Mucosa of stomach (tissue), 1 donor: ENCODE results near the gene NME7.

Experiments
- H3K27me3 ChIP-seq: one replicate; pipeline ENCODE4 v1.7.0; 2013; ENCODE audit warnings: mild to moderate bottlenecking, low read length; ENCODE audit not compliant: control insufficient read depth, insufficient read depth
- H3K36me3 ChIP-seq: one replicate; pipeline ENCODE4 v1.7.0; 2013; ENCODE audit warnings: low read length; ENCODE audit not compliant: control insufficient read depth, insufficient read depth
- H3K4me1 ChIP-seq: one replicate; pipeline ENCODE4 v1.7.0; 2013; ENCODE audit warnings: mild to moderate bottlenecking, low read length; ENCODE audit not compliant: control insufficient read depth, insufficient read depth
- H3K4me3 ChIP-seq: one replicate; pipeline ENCODE4 v1.7.0; 2013; ENCODE audit warnings: low read length
- H3K9ac ChIP-seq: one replicate; pipeline ENCODE4 v1.7.0; 2013; ENCODE audit warnings: mild to moderate bottlenecking, low read length, moderate library complexity
- H3K9me3 ChIP-seq: one replicate; pipeline ENCODE4 v1.7.0; 2013; ENCODE audit warnings: mild to moderate bottlenecking, low read length, moderate library complexity; ENCODE audit not compliant: control insufficient read depth
- donor health status: Pancreatic carcinoma.

Gene NME7

DNA sequence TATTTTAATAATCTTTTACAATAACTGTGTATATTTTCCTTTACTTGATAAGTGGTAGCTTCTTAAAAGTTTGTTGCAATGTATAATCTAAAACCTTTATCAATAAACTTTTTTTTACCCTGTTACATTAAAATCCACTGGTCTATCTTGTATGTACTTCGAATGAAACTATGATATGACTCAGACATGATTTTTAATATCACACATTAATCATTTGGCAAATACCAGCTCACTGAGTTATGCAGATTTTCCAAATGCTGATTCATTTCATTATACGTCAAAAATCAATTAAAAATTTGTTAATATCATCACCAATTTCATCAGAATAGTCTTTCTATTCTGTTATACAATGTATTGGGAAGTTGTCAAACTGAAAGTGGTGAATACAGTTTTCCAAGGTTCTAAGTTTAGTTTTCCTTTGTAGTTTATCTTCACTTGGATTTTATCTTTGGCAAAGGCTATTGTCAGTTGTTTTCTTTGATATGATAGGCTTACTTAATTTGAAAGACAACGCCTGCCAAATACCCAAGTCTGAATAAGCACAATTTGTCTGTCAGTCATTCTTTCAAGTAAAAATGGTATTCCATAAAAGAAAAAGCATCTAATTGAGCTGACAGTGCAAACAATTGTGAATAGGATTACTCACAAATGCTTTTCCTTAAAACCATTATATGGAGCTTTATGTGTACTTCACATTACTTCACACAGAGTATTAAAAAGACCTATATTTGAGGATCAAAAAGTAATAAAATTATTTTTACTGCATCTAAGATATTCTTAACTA is 127.0 kb downstream of the NME7 start:
- H3K4me1 ChIP-seq: peaks cover 5% of the 10 kb centered on the region
- no peaks in the 10 kb centered on the region for H3K9me3 ChIP-seq
- no peaks in the 10 kb centered on the region for H3K36me3 ChIP-seq
- H3K4me3 ChIP-seq: no peak overlapping the region
- no peak overlapping the region for H3K9ac ChIP-seq
- no peaks in the 10 kb centered on the region for H3K27me3 ChIP-seq

DNA sequence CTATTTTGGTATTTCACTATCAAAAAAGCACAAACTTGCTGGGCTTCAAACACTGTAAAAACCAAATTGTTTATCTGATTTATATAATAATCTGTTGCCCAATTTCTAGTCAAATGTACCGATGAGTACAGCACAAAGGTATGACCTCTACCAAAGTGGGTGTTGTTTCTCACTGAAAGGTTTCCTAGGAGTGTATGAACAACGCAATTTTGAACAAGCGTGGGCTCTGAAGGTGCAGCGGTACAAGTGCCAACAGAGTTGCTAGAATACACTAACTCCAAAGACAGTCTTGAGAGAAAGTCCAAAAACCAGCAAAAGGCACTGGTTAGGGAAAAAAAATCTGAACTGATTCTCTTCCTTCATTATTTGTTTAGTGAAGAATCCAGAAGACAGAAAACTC is 130.7 kb downstream of the NME7 start:
- Histone ChIP-seq H3K4me3 (no peak overlapping the region), H3K9ac (no peak overlapping the region), H3K4me1 (peaks cover 5% of the 10 kb centered on the region), H3K36me3 (no peaks in the 10 kb centered on the region), H3K9me3 (no peaks in the 10 kb centered on the region), H3K27me3 (no peaks in the 10 kb centered on the region)

DNA sequence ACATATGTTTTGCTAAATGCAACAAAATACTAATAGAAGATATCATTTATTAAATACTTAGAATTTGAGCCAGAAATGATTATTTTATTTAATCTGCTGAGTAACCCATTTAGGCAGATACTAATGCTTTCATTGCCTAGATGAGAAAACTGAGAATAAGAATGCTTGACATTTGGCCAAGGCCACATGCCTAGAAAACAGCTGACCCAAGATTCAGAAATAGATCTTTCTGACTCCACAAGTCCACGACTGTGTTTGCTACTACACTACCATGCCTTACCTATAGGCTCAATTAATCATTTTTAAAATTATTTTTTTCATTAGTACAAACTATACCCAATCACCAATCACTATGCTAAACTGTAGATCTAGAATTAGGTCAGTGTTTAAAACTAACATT is 131.5 kb downstream of the NME7 start:
- Histone ChIP-seq H3K4me3 (no peak overlapping the region), H3K9ac (no peak overlapping the region), H3K27me3 (no peaks in the 10 kb centered on the region), H3K36me3 (no peaks in the 10 kb centered on the region), H3K9me3 (no peaks in the 10 kb centered on the region), H3K4me1 (peaks cover 5% of the 10 kb centered on the region)

DNA sequence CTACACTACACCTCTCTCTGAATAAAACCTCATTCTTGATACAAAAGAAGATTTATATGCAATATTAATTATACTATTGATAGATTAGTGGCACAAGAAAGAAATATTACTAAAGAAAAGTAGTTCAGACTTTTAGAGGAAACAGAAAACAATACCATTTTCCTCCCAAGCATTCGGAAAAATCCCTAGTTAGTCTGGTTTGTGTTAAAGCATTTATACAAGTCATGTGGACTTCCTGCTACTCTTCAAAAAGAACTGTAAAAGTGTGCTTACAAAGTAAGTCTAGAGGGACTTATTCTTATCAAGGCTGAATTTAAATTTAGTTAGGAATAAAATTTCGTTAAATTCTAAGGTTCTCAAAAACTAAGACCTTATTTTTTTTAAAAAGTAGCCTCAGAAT is 132.0 kb downstream of the NME7 start:
- Histone ChIP-seq H3K36me3 (no peaks in the 10 kb centered on the region), H3K9me3 (no peaks in the 10 kb centered on the region), H3K27me3 (no peaks in the 10 kb centered on the region), H3K4me3 (no peak overlapping the region), H3K4me1 (no peaks in the 10 kb centered on the region), H3K9ac (no peak overlapping the region)

DNA sequence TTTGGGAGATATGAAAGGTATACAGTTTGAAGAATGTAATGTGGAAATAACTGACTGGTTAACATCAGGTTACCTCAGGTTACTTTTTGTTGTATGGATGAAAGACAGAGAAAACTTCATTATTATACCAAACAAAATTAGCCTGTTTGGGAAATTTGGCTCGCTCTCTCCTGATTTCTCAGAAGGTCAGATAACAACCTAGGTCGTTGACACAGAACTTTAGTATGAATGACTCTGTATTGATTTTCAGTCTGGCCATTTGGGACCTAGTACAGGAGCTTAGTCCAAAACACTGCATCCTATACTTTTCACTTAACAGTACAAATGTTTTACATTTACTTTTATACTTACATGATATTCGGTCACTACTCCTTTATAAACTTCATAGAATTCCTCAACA is 132.8 kb downstream of the NME7 start:
- no peaks in the 10 kb centered on the region for H3K4me1 ChIP-seq
- H3K27me3 ChIP-seq: no peaks in the 10 kb centered on the region
- no peak overlapping the region for H3K4me3 ChIP-seq
- H3K36me3 ChIP-seq: no peaks in the 10 kb centered on the region
- H3K9ac ChIP-seq: no peak overlapping the region
- H3K9me3 ChIP-seq: no peaks in the 10 kb centered on the region

DNA sequence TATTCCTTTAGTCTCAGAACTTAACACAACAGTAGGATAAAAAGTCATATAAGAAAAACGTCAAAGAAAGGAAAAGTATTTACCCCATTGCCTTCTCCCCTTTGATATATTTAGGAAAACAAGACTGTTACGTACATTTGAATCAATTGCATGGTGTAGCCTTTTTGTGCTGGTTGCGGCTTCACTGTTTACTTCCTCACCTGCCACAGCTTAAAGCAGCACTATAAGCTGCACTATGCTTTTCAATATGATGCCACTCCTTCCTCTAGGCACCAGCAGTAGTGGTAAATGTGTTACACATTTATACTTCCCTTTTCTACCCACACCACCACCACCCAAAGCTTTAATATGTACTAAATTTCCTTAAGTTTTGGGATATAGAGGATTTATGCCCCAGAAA is 150.0 kb downstream of the NME7 start:
- H3K36me3 ChIP-seq: no peaks in the 10 kb centered on the region
- no peak overlapping the region for H3K9ac ChIP-seq
- no peaks in the 10 kb centered on the region for H3K9me3 ChIP-seq
- no peaks in the 10 kb centered on the region for H3K27me3 ChIP-seq
- H3K4me1 ChIP-seq: no peaks in the 10 kb centered on the region
- H3K4me3 ChIP-seq: no peak overlapping the region

DNA sequence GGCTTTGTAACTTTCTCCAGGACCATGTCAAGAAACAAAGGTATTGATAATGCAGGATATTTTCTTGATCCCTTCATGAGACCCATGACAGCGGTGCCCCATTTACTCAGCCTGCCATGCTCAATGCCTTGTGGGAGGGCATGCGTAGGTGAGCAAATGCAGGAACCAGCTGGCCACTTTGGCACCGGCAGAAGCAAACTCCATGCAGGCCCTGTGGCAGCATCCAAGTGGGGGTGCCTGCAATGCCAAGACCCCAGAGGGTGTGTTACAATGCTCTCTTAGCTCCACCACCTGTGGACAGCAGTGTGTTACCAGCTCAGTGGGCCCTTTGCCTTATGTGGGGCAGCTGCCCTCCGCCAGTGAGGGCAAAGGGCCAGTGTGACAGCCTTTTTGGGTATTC is 153.0 kb downstream of the NME7 start:
- Histone ChIP-seq H3K27me3 (no peaks in the 10 kb centered on the region), H3K36me3 (no peaks in the 10 kb centered on the region), H3K4me1 (no peaks in the 10 kb centered on the region), H3K4me3 (no peak overlapping the region), H3K9me3 (no peaks in the 10 kb centered on the region), H3K9ac (no peak overlapping the region)

DNA sequence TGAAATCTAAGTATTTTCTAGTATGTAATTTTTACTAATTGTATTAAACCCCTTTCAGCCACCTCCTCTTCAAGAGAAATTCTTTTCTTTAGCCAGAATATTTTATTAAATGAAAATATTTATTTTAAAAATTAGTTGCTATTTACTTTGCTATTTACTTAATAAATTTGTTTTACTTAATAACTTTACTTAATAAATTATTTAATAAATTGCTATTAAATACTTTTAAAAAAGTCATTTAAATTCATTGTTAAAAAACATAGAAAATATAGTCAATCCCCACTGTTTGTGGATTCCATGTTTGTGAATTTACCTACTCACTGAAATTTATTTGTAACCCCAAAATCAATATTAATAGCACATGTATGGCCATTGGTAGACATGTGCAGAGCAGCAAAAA is 155.5 kb downstream of the NME7 start:
- Histone ChIP-seq H3K4me3 (no peak overlapping the region), H3K36me3 (no peaks in the 10 kb centered on the region), H3K27me3 (no peaks in the 10 kb centered on the region), H3K9ac (no peak overlapping the region), H3K4me1 (no peaks in the 10 kb centered on the region), H3K9me3 (no peaks in the 10 kb centered on the region)

DNA sequence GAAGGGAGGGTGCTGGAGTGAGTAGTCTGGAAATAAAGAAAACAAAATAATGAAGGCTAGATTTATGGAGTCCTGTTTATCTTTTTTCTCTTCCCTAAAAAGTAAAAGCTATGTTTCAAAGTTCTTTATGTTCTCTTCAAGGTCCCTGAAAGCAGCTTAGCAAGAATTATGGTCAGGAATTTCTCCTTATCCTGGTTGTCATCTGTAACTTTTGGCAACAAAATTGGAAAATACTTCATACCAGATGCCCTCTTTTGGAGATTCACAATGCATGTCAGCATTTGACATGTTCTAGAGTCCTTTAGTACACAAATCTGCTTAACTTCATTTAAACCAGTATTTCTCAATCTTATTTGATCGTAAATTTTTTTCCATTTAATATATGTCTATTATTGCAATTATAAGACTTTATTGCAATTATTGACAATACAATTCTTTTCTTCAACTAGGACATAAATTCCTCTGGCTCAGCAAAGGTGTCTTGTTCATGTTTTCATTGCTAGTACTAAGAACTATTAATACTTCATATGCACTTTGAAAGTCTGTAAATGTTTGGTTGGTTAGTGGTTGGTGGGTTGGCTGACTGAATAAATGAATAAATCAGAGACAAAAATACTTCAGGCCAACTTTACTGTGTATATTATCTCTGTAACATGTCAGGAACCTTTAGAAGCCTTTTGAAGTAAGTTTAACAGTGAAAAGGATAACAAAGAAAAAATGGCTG is 159.6 kb downstream of the NME7 start:
- no peak overlapping the region for H3K9ac ChIP-seq
- no peaks in the 10 kb centered on the region for H3K4me1 ChIP-seq
- no peaks in the 10 kb centered on the region for H3K27me3 ChIP-seq
- H3K36me3 ChIP-seq: no peaks in the 10 kb centered on the region
- H3K4me3 ChIP-seq: no peak overlapping the region
- H3K9me3 ChIP-seq: no peaks in the 10 kb centered on the region

DNA sequence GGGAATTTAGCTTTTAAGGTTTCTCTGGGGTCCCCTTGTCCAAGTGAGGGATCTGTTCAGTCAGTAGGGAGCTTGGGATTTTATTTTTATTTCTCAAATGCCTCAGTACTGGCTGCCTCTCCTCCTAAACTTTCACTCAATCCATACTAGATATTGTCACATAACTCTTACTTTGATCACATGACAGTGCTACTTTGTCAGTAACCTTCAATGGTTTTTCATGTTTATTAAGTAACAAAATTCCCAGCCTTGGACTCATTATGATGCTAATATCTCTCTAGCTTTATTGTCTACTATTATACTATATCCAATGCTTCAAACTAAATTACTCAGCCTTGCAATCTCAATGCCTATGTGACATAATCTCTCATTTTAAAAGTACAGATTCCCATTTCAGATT is 163.4 kb downstream of the NME7 start:
- H3K27me3 ChIP-seq: no peaks in the 10 kb centered on the region
- no peaks in the 10 kb centered on the region for H3K4me1 ChIP-seq
- no peaks in the 10 kb centered on the region for H3K9me3 ChIP-seq
- H3K4me3 ChIP-seq: no peak overlapping the region
- H3K9ac ChIP-seq: no peak overlapping the region
- no peaks in the 10 kb centered on the region for H3K36me3 ChIP-seq

DNA sequence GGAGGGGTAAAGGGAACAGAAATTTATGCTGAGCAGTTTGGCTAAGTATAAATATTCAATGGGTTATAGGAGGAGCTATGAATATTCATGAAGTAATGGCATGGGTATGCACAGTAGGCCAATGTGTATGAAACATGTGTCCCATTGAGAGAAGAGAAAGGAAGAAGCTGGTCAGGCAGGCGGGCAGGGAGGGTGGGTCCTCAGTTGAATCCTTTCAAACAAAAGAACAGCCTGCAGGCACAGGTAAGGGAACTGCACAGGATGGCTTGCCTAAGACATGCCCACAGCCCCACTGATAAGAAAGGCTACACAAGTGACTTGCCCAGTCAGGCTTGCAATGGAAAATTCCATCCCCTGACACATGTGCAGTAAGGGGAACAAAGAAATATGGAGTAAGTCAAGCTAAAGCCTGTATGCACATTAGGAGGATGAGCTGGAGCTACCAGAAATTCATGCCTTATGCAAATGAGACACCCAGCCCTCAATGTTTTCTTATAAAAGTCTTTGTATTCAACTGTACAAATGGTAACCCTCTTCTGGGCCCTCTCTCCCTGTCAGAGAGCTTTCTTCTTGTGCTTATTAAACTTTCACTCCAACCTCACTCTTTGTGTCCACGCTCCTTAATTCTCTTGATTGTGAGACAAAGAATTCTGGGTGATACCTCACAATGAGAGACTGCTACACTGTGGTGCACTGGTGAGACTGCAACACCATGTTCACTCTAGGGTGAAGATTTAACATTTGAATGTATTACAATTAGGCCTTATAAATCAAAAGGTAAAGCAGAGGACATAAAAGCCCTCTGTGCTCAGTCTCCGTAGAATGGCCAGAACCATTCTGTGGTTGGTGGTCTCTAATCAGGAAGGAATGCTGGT is 164.6 kb downstream of the NME7 start:
- no peak overlapping the region for H3K4me3 ChIP-seq
- H3K27me3 ChIP-seq: no peaks in the 10 kb centered on the region
- no peak overlapping the region for H3K9ac ChIP-seq
- H3K4me1 ChIP-seq: no peaks in the 10 kb centered on the region
- no peaks in the 10 kb centered on the region for H3K9me3 ChIP-seq
- H3K36me3 ChIP-seq: no peaks in the 10 kb centered on the region

DNA sequence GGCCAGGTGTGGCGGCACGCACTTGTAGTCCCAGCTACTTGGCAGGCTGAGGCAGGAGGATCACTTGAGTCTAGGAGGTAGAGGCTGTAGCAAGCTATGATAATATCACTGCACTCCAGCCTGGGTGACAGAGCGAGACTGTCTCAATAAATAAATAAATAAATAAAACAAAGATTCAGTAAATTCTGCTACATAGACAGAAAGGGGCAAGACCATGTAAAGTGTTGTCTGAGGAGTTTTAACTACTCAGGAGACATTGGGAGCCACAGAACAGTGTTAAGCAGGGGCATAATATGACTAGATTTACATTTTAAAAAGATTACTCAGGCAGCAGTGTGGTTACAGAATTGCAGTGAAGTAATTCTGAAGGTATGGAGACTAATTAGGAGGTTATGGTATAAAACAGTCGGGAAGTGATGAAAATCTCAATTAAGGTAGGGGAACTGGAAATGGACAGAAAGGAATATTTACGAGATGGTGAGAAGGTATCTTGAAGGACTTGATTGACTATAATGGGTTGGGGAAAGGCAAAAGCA is 166.4 kb downstream of the NME7 start:
- no peaks in the 10 kb centered on the region for H3K4me1 ChIP-seq
- no peaks in the 10 kb centered on the region for H3K9me3 ChIP-seq
- H3K27me3 ChIP-seq: no peaks in the 10 kb centered on the region
- no peak overlapping the region for H3K4me3 ChIP-seq
- no peaks in the 10 kb centered on the region for H3K36me3 ChIP-seq
- no peak overlapping the region for H3K9ac ChIP-seq
